Stimulated activated effector memory CD8-positive, alpha-beta T cell treated with anti-CD3 and anti-CD28 coated beads, Interleukin-12 subunit alpha, Interleukin-12 subunit beta, amount 100 ng/mL, for 72 hours (primary cell): ENCODE measurements around the gene TCOF1.
"Not testable (repeated sequence)": the region's sequence is repeated elsewhere in the genome, so short reads cannot be mapped to it uniquely, and the experiment has no call there.

Source experiments
- ATAC-seq: fragments of 150-1000 bp; cut with Tn5 transposase; 2 replicates; pipeline ENCODE4 v1.10.0; 2021
- DNase-seq, 2 donors: peaks; one replicate each; pipeline ENCODE4 v3.0.0; 2021 to 2022; ENCODE audit warnings: low spot score in 2 of 2
- H3K27ac Mint-ChIP-seq: one replicate; pipeline ENCODE4 v1.8.0; 2022; ENCODE audit warnings: mild to moderate bottlenecking, mixed read lengths
- H3K36me3 Mint-ChIP-seq: one replicate; pipeline ENCODE4 v1.8.0; 2022; ENCODE audit warnings: mild to moderate bottlenecking, mixed read lengths
- H3K4me1 Mint-ChIP-seq: one replicate; pipeline ENCODE4 v1.8.0; 2022; ENCODE audit warnings: mixed read lengths
- H3K4me3 Mint-ChIP-seq: one replicate; pipeline ENCODE4 v1.8.0; 2022; ENCODE audit warnings: mild to moderate bottlenecking, mixed read lengths
- H3K9me3 Mint-ChIP-seq: one replicate; pipeline ENCODE4 v1.8.0; 2022; ENCODE audit warnings: mixed read lengths

The TCOF1 gene

GRCh38 chr5:150411245-150411979 lies 53.9 kb downstream of the TCOF1 start:
- ATAC-seq = peak; percentile 49
- Mint-ChIP-seq H3K36me3 (peaks cover 68% of the 10 kb centered on the region), H3K4me3 (peak overlapping the region; percentile 96), H3K9me3 (no peaks in the 10 kb centered on the region), H3K4me1 (peaks cover 56% of the 10 kb centered on the region), H3K27ac (peak overlapping the region; percentile 99)
- DNase-seq = peak; percentile 43 to 87

DNA sequence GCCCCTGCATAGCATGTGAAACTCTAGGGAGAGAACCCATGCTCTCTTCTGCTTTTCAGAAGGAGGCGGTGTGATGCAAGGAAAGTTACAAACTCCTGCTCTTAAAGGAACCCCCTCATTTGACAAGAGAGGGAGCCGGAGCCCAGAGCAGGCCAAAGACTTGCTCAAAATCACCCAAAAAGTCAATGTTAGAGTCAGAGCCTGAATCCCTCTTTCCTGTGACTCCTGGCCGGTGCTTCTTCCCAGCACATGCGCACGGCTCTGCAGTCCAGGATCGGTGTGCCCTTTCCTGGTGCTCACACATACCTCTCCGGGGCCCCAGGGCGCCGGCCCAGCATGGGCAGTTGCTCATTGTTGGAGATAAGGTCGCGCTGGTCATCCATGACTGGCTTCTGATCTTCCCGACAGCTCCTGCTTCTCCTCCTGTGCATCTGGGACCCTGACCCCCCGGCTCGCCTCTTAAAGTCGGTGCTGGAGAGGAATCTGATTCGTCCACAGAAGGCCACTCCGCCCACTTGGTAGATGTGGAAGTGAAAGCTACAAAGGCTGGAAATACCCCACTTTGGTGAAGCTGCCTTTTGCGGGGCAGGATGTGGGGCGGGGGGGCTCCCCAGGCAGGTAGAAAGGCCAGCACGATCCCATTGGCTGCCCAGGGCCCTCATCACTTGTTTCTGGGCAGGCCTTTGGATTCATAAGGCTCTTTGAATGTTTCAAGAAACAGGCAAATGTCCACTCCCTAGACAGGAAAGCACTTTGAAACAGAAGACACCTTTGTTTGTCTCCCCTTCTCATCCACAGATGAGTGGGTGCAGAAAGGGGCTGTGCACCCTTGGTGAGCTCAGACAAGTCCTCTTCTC lies 55.0 kb downstream of the TCOF1 start, which contains the start of gene CD74:
TSS of gene CD74 (minus strand) at position 592 of the 857 bp plus-strand sequence. CDS start at position 431, 161 bp downstream.
- peak within 1 kb of the TSS; percentile 99 for H3K27ac Mint-ChIP-seq
- DNase-seq = peak; percentile 76 to 95
- H3K36me3 Mint-ChIP-seq = peaks cover 57% of the 10 kb centered on the region
- H3K4me3 Mint-ChIP-seq = peak within 1 kb of the TSS; percentile 96
- ATAC-seq = peak; percentile 92
- no peaks in the 10 kb centered on the region for H3K9me3 Mint-ChIP-seq
- H3K4me1 Mint-ChIP-seq = peaks cover 48% of the 10 kb centered on the region

GRCh38 chr5:150413176-150413901 lies 55.8 kb downstream of the TCOF1 start:
- ATAC-seq (no peak), DNase-seq (no peak)
- no peaks in the 10 kb centered on the region for H3K9me3 Mint-ChIP-seq
- peak overlapping the region; percentile 99 for H3K27ac Mint-ChIP-seq
- peaks cover 44% of the 10 kb centered on the region for H3K4me1 Mint-ChIP-seq
- H3K4me3 Mint-ChIP-seq = peak overlapping the region; percentile 96
- H3K36me3 Mint-ChIP-seq = peaks cover 49% of the 10 kb centered on the region

GRCh38 chr5:150413902-150414790 lies 56.6 kb downstream of the TCOF1 start:
- not testable (repeated sequence) for ATAC-seq, H3K9me3 Mint-ChIP-seq, DNase-seq
- H3K4me1 Mint-ChIP-seq = peaks cover 41% of the 10 kb centered on the region
- H3K4me3 Mint-ChIP-seq = peak overlapping the region; percentile 96
- peaks cover 41% of the 10 kb centered on the region for H3K36me3 Mint-ChIP-seq
- peak overlapping the region; percentile 99 for H3K27ac Mint-ChIP-seq

DNA sequence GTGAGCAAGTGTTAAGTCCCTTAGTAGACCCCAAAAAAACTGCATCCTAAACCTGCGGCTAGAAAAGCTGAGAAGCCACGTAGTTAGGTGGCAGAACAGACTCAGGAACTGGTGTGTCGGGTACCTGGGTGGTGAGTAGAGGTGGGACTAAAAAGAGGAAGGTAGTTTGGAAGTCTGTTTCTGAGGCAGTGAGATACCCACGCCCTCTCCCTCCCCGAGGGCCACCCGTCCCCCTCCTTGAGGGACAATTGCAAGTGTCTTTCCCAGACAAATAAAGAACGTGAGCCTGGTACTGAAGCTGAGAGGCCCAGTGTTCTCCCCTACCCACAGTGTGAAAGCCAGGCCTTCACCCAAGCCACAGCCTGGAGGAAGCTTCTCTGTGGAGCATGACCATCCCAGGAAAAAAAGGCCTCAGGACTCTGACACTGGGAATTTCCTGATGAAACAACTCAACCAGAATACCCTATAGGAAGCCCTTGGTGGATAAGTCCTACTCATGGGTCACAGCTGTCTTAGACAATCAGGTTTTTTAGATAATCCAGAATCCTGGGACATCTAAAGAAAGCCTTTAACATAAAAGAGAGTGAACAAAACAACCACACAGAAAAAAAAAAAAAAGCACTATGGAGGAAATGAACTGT lies 62.3 kb downstream of the TCOF1 start:
- Mint-ChIP-seq H3K27ac (peak overlapping the region; percentile 68), H3K4me3 (no peak overlapping the region), H3K4me1 (peaks cover 13% of the 10 kb centered on the region), H3K36me3 (no peaks in the 10 kb centered on the region), H3K9me3 (no peaks in the 10 kb centered on the region)
- ATAC-seq = no peak
- no peak for DNase-seq

GRCh38 chr5:150422075-150422474 lies 64.6 kb downstream of the TCOF1 start:
- ATAC-seq (no peak), DNase-seq (no peak)
- H3K36me3 Mint-ChIP-seq = no peaks in the 10 kb centered on the region
- no peak overlapping the region for H3K4me3 Mint-ChIP-seq
- H3K9me3 Mint-ChIP-seq = no peaks in the 10 kb centered on the region
- H3K4me1 Mint-ChIP-seq = peaks cover 13% of the 10 kb centered on the region
- H3K27ac Mint-ChIP-seq = no peak overlapping the region

- Mint-ChIP-seq H3K4me1 (peaks cover 13% of the 10 kb centered on the region), H3K9me3 (no peaks in the 10 kb centered on the region), H3K27ac (no peak overlapping the region), H3K4me3 (no peak overlapping the region), H3K36me3 (no peaks in the 10 kb centered on the region)
- DNase-seq (no peak), ATAC-seq (no peak)
These were observed 65.3 kb downstream of the TCOF1 start for GRCh38 chr5:150422758-150423157.

GRCh38 chr5:150426165-150426564 lies 68.7 kb downstream of the TCOF1 start:
- not testable (repeated sequence) for H3K4me3 Mint-ChIP-seq, ATAC-seq, H3K9me3 Mint-ChIP-seq, H3K27ac Mint-ChIP-seq, DNase-seq, H3K4me1 Mint-ChIP-seq, H3K36me3 Mint-ChIP-seq

DNA sequence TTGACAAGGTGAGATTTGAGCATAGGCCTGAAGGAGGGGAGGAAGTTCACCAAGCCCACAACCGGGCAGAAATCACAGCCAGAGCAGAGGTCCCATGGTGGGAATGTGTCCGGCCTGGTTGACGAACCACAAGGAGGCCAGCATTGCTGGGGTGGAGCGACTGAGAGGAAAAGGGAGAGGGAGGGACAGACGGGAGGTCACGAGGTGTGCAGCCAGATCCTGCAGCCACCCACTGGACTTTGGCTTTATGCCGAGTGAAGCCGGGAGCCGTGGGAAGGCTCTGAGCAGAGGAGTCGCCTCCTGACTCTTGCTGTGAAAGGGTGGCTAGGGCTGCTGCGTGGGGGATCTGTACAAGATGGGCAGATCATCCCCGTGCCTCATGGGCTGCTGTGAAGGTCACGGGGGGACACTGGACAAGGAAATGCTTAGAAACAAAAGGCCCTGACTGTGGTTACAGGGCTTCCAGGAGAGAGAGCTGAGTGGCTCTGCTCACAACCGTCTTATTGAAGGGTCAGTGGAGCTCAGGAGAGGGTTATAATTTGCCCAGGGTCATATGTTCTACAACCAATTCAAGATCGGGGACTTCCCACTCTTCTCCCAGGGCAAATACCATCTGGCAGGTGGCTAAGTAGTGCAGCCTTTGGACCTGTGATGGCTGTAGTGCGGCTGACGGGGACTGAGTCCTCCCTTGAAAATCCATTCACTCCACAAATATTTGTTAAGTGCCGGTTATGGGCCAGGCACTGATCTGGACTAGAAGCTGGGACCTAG lies 70.8 kb downstream of the TCOF1 start:
- Mint-ChIP-seq H3K27ac (peak overlapping the region; percentile 60), H3K9me3 (no peaks in the 10 kb centered on the region), H3K4me3 (no peak overlapping the region), H3K36me3 (no peaks in the 10 kb centered on the region), H3K4me1 (no peaks in the 10 kb centered on the region)
- ATAC-seq (no peak), DNase-seq (no peak)

- peak overlapping the region; percentile 60 for H3K27ac Mint-ChIP-seq
- DNase-seq (no peak), ATAC-seq (no peak)
- no peaks in the 10 kb centered on the region for H3K36me3 Mint-ChIP-seq
- no peaks in the 10 kb centered on the region for H3K9me3 Mint-ChIP-seq
- no peak overlapping the region for H3K4me3 Mint-ChIP-seq
- H3K4me1 Mint-ChIP-seq = no peaks in the 10 kb centered on the region
These were observed 71.5 kb downstream of the TCOF1 start for GRCh38 chr5:150428978-150429377.

DNA sequence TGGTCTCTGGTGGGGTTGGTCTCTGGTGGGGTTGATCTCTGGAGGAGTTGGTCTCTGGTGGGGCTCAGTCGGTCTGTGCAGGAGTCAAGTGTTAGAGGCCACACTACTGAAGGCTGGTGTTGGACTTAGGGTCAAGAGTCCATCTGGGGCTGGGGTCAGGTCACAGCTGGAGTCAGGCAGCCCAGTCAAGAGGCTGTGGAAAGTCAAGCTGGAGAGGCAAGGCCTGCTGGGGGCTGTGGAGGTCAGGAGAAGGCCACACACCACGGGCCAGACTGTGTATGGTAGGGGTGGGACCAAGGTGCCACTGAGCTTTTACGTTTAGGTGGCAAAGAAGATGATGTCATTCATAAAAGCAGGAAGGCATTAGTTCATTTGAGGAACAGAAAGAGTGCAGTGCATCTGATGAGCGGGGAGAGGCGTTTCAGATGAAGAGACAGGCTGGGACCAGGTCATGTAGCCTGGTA lies 71.9 kb downstream of the TCOF1 start:
- DNase-seq = no peak
- Mint-ChIP-seq H3K36me3 (no peaks in the 10 kb centered on the region), H3K9me3 (no peaks in the 10 kb centered on the region), H3K4me1 (no peaks in the 10 kb centered on the region), H3K4me3 (no peak overlapping the region), H3K27ac (peak overlapping the region; percentile 60)
- peak; percentile 18 for ATAC-seq

- Mint-ChIP-seq H3K27ac (no peak overlapping the region), H3K4me3 (no peak overlapping the region), H3K36me3 (no peaks in the 10 kb centered on the region), H3K9me3 (no peaks in the 10 kb centered on the region), H3K4me1 (peaks cover 4% of the 10 kb centered on the region)
- no peak for DNase-seq
- no peak for ATAC-seq
These were observed 73.6 kb downstream of the TCOF1 start for GRCh38 chr5:150431048-150431447.

DNA sequence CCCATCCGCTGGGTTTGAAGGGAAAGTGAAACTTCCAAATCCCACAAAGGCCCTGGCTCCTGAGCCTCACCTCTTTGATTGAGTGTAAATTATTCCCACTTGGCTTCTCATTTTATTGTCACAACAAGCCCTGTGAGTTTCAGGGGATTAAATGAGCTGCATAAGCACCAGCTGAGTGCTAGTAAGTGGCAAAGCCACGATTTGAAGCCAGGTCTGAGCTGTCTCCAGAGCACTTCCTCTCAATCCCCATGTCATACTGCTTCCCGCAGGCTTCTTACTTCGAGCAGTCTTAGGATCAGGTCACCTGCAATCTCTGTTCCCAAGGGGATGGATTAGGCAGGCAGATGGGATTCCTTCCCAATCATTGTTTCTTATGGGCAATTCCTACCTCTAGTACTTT lies 74.1 kb downstream of the TCOF1 start:
- Mint-ChIP-seq H3K27ac (no peak overlapping the region), H3K36me3 (no peaks in the 10 kb centered on the region), H3K4me1 (peaks cover 9% of the 10 kb centered on the region), H3K9me3 (no peaks in the 10 kb centered on the region), H3K4me3 (no peak overlapping the region)
- DNase-seq (no peak), ATAC-seq (no peak)
